NK-92 (cell line): Measurements from ENCODE around the gene ADM.

Experiments used
- DNase-seq: peaks from one replicate; lab custom pipeline; 2025; ENCODE audit not compliant: unreplicated experiment; lab: John Stamatoyannopoulos, UW

ADM gene

DNA sequence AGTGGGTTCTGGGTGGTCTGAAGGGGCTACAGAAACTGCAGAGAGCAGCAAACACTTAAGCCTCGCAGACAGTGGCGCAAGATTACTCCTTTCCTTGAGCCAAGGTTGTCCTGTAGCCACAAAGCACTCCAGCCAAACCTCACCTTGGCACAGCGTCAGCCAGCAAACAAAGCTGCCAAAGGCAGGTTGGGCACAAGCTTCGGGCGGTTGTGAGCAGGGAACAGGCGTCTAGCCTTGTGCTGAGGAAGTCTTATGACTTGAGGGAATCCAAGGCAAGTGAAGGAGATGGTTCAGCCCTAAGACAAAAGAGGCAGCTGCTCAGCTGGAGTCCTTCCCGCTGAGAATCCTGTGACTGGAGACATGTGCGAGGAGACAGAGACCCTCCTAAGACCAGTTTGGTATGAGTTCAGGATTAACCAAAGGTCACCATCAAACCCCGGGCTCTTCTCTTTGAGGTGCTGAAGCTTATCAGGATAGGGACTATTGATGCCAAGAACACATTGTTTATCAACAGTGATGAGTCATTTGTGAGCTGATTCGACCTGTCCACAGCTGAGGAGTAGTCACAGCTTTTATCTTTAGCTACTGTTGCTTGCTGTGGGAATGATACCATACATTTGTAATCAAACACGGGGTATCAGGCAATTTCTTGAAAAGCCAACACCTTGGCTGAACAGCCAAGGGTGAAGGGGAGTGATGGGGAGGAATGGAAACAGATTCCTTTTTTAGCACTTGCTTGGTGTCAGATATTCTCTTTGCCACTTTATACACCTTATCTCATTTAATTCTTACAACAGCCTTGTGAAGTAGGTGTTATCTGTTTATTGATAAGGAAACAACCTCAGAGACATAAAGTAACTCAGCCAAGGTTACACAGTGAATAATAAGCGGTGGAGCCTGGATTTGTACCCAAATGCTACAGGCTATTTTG is 4.6 kb downstream of the ADM start:
- no peak for DNase-seq

DNA sequence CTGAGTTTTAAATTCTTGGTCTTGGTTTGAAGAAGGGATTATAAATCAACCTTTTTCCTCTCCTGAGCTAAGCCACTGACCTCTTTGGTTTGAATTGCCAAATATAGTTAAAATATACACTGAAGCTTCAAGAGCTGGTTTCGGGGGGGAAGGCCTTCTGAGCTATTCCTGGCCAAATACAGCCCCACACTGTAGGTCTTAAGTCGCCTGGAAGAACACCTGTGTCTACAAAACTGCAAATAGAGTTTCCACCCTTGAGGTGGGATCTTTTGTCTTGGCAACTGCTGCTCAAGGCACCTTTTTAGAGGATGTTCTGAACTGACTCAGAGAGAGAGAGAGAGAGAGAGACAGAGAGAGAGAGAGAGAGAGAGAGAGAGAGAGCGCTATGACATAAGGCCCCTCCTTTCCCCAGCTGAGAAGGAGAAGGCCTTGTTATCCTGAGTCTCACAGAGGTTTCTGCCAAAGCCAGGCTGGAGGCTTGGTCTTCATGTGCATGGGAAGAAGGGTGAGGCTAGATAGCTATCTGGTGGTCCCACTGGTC is 5.5 kb downstream of the ADM start:
- DNase-seq = no peak

DNA sequence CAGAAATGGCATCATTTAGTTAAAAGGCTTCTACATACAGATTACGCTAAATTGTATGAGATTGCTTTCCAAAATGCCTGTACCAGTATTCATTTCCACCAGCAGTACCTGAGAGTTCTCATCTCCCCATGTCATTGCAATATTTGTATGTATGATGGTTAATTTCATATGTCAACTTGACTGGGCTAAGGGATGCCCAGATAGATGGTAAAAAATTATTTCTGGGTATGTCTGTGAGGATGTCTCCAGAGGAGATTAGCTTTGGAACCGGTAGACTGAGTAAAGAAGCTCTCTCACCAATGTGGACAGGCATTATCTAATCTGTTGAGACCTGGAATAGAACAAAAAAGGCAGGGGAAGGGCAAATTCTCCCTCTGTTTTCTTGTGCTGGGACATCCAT is 6.9 kb downstream of the ADM start:
- no peak for DNase-seq

DNA sequence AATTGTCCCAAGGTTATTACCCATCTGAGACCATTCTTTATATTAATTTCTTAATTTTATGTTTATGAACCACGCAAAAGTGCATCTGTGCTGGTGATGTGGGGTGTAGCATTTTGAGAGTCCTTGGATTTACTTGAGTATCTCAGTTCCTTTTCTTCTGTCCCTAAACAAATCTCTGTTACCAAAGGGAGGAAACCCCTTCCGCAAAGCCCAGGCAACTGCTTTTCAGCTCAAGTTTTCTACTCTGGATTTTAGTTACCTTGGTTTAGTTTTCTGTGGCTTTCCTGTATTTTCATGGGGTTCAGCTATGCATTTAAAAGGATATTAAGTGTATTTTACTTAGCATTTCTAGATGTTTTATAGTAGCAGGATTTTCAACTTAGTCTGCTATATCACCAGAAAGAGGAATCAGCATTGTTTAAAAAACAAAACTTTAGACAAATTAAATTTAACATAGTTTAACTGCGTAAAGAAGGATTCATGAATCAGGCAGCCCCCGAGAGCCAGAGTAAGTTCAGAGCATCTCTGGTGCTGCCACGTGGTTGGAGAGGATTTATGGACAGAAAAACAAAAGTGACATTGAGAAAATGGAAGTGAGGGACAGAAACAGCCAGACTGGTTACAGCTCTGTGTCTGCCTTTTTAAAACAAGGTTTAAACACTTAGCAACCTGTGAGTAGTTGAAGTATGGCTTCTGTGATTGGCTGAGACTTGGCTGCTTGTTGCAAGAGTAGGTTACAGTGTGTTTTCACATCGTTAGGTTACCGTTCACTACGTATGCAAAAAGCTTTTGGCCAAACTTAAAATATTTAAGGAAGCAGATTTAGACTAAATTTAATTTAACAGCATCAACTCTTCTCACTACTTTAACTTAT is 9.6 kb downstream of the ADM start:
- no peak for DNase-seq

DNA sequence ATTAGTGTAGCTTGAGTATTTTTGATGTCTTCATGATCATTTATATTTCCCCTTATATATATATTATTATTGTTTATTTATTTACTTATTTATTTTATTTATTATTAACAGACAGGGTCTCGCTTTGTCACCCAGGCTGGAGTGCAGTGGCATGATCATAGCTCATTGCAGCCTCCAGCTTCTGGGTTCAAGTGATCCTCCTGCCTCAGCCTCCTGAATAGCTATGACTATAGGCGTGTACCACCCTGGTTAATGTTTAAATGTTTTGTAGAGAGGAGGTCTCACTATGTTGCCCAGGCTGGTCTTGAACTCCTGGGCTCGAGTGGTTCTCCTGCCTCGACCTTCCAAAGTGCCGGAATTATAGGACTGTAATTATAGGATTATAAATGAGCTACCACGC is 10.2 kb downstream of the ADM start:
- no peak for DNase-seq

DNA sequence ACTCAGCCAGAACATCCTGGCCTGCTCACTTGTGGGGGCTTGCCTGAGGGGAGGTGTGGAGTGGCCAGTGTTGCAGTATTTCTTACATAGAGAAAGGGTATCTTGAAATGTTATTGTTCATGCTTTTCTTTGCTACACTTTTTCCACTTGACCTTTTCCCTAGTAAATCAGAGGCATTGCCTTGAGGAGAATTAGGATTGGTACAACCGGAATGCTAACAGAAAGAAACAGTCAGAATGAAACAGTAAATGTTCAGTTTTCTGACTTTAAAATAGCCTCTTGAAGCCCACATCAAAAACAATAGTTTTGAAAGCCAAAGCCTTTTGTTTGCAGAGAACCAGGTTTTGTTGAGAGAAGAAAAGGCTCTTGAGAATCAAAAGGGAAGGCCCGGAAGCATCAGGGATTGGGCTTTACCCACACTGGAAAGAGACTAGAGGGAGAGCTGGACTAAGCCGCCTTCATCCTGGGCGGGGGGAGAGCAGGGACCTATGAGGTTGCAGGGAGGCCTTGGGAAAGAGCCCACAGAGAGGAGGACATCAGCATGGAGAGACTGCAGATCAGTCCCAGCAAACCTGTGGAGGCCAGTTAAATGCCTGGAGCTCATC is 12.4 kb downstream of the ADM start:
- no peak for DNase-seq

DNA sequence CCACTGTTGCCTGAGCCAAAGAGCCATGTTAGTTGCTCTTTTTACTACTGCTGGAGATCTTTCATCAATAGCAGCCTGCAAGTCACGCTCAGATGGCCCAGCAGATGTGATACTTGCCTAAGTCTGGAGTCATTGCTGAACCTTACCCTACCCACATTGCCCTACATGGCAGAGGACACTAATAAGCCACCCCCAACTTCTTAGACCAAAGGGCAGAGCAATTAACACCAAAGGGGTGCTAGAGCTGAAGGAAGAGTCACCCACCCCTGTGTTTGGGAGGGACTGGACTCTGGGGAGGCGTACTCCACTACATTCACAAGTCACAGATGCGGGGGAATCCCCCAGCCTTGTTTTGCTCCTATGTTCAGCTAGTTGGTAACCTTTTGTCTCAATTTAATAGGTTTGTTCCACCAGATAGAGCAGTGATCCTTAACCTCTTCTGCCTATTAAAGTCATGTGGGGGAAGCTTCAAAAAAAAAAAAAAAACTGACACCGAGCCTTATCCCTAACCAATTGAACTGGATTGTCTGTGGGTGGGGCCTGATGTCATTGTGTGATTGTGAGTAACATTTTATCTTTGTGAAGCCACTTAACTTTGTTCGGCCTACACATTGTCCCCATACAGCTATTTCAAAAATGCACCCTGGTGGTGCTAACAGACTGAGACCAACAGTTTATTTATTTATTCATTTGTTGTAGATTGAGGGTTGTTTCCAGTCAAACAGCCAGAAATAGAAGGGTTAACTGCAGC is 13.1 kb downstream of the ADM start:
- DNase-seq = no peak

DNA sequence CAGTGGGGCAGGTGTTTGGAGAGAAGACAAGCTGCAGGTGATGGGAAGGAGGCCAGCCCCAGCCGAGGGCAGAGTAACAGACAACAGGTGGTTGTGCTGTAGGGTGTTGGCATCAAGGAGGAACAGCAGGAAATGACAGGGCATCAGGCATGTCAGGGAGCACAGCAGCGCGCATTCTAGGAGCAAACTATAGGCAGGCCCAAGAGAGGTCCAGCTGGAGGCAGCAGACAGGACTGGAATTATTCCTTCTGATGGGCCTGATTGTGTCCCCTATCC is 13.6 kb downstream of the ADM start:
- DNase-seq = no peak

DNA sequence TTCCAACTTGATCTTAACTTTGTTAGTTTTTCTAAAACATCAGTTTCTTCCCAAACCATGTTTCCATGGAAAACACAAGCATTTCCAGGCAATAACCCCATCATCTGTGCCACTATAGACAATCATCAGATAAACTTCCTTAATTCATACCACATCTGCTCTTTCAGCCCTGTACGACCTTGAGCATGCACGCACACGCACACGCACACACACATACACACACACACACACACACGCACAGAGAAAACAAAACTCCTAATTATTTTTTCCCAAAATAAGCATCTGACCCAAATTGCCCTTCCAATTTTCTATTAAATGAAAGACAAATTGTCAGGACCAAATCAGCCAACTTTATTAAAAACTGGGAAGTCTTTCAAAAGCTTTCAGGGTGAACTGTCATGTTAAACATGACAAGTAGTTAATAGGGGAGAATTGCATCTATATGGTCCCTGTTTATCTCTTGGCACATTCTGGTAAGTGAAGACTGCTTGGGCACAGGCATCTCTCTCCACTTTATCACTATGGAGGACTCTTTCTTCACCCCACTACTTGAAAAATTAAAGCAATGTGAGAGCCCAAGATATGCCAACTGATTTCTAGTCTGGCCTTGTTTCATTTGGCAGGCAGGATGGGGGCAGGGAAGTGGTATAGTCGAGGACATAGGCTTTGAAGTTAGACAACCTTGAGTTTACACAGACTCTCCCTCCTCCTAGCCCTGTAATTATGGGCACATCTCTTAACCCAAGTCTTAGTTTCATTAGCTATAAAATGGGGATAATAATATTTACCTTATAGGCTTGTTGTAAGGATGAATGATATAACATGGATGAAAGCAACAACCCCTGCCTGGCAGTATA is 15.1 kb downstream of the ADM start:
- DNase-seq = no peak

DNA sequence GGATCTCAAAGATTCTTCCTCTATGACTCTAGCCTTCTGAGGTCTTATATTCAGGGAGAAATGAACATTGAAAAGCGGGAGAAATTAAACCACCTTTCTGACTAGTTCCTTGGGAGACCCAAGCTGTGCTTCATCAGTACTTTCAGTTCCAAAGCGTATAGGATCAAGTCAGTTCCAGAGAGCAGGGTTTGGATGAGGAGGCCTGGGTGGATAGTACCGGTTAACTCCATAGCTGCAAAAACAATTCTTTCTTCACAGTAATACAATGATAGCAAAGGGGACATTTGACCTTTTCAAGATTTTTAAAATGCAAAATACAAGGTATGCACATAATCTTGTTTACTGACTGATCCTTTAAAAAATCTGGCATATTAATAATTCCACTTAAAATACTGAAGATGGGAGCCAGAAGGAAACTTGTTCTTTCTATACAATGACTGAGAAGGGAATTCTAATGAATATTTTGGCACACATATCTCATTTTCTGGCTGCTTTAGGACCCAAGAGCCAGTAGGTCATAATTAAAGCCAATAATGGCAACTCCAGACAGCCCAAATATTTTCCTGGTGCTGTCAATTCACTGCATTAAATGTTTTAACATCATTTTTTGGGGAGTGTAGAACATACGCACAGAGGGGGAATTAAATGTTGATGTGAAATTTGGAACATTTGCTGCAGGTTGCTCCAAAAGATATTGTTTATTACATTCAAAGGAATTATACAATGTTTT is 16.0 kb downstream of the ADM start:
- no peak for DNase-seq

DNA sequence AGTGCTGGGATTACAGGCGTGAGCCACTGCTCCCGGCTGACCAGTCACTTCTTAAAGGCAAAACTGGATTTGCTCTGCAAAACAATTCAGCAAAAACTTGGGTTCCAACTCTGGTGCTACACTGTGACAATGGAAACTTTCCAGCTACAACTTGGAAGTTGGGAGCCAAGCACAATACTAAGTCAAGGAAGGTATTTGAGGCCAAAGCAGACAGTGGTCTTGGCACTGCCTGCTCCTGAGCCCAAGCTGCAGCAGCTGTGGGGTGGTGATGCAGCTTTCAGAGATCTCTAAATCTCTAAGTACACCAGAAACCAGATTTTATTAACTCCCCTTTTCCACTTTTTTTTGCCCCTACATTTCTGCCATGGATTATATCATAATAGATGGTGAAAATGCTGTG is 17.5 kb downstream of the ADM start:
- no peak for DNase-seq

DNA sequence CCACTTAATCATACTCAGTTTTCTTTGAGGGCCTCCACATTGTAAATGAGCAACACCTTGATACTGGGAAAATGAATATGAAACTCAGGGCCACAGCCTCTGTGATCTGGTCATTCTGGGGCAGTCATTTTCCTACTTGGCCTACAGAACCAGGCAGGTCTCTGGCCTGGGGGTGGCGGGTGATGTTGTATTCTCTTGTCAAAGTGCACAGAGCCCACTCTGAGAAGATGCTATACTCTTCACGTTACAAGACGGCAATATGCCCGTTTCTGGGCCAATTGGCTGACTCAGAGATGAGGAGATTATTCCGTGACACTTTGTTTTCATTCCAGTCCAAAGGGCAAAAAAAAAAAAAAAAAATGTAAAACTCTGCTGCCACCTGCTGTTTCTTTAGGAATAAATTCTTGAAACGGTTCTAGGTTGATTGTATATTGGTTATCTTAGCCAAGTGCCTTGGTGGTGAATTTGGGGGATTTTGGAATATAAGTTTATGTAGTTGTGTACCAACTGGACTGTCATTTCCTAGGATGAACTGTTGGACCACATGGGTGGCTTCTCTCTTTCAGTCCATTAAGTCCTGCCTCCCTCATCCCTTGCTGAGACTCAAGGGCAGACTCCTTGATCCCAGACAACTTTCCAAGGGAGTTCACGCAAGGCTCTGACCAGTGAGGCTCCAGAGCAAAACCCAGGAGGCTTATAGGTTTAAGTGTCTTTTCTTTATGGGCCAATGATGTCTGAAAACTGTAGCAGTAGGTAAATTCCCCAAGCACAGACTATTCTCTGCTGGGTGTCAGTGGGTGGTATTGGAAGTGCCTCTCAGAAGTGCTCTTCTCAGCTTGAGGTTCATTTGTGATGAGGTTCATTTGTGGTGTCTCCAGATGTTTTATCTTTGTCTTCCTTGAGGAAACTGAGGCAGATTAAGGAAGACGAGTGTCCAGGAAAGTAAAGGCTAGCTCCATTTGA is 18.2 kb downstream of the ADM start:
- DNase-seq = no peak

DNA sequence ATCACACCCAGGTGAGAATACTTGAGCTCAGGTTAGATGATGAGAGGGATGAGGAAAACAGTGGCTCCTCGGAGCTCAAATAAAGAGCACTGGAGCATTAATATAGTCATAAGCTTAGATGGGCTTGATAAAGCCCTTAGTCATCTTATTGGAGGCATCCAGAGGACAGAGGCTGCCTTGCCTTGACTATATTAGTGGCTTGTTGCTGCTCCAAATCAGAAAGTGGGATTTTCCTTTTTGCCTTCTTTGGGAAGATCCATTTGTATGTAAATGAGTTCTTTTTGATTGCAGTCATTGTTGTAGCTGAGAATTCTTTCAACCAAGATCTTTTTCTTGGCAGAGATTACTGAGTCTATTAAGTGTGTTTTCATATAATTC is 18.9 kb downstream of the ADM start:
- no peak for DNase-seq

DNA sequence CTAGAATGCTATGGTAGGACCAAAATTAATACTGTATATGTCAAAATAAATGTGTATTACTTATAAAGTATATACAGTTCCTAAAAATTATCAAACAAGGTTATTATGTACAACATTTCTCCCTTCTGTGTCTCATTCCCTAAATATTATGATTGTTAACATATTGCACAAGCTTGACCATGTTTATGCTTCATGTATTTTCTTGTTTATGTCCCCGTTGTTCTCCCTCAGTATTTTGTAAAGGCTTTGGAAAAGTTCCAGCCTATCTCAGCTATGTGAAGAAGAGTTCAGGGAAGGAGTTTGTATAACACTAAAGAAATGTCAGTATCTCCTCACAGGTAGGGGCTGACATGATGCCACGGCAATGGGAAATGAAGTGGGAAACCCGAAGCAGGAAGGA is 19.6 kb downstream of the ADM start:
- DNase-seq = no peak

DNA sequence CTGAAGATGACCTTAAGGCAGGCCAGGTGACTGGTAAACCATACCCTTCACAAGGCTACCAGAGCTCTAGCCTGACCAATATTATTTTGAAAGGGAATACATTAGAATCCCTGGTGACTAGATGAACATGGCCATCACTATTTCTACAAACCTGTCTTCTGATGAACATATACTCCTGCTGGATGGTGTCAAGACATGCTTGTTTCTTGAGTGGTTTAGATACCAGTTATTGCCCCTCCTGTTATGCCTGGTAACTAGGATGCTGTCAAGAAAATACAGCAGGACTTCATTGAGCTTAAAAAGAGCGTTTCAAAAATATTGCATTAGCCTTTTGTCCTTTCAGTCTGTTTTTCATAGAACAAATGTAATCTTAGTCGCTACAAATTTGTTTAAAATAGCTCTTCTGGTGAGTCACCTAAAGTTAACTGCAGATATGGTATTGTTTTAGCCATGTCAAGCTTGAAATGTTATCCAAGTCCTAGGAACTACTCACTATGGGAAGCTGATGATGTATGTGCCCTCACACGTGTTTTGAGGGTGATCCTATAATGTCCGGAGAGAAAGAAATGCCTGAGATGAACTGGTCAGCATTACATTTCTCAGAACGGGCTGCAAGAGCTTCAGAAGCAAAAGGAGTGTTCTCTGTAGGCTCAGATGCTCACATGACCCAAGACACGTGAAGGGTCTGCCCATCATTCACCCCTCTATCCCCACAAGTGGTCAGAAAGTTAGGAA is 20.6 kb downstream of the ADM start:
- no peak for DNase-seq

DNA sequence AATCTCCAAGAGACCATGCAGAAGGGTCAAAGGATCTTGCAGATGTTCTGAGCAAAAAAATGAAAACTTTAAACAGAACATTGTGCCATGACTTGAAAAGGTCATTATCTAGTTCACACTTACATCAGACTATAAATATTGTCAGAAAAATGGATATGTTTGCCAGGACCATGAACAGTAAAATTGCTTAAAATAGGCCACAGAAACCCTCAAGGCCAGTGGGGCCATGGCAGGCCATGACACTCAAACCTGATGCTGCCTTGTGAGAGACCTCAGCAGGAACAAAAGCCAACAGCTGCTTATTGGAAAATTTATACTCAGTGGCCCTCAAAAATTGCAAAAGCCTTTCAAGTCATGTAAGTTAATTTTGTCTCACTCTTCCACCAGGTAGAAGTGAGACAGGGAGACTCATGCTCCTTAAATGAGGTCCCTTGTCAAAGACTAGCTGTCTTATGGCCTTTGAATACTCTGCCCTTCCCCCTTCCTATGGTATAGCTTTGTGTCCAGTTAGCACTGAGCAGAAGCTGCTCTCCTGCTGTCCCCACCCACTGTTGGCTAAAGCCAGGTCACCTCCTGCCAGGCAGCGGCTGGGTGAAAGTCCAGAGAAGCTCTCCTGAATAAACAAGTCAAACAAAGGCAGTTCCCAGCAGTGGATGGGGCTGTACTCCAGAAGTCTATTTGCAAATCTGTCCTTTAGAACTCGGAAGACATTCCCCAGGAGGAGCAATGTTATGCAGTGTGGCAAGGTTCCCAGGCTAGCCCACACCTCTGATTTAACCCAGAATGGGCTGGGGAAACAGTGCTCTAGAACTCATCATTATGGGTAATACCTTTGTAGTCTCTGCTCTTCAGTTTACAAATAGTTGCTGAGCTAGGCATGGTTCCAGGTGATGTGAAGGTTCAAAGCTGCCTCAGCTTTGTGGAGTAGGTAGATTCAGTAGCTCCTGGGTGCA is 21.4 kb downstream of the ADM start:
- no peak for DNase-seq

DNA sequence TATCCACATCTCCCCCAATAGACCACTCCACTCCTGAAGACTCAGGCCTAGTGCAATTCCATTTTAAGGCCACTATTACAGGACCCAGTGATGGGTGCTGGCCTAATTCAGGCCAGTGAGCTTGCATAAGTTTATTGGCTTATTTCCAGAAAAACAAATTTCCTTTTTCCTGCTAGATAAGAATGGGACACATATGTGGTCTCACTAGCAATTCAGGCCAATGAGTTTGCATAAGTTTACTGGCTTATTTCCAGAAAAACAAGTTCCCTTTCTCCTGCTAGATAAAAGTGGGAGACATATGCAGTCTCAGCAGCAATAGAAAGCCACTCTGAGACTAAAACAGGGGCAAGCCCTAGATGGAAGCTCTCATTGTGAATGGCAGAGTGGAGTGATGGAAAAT is 22.4 kb downstream of the ADM start:
- no peak for DNase-seq
